ENCODE data around the gene FAM169A.

FAM169A gene

DNA sequence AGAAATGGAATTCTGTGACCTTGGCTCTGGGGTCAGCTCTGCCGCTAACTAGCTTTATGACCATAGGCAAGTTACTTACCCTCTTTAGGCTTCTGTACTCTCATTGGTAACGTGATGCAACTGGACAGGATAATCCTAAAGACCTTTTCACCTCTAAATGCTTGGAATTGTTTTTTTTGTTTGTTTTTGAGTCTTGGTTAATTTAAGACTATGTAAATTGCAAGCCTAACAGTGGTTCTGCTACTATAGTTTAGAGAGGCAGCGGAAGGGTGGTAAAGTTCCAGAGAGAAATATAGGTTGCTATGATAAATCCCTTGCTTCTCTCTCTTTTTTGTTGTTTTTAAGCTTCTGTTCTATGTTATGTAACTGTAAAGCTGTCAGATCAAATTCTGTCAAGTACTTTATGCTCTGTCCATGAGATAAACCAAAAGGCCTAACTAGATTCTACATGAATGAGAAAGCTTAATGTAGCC lies 17.6 kb downstream of the FAM169A start:
- no peaks in the 10 kb centered on the region for H3F3A ChIP-seq (ENCODE audit: control insufficient read depth, insufficient read depth)
- H3K4me2 ChIP-seq (ENCODE audit: low read length), result no peak overlapping the region
- no peak overlapping the region for H3K4me3 ChIP-seq (ENCODE audit: low read length)
- TF ChIP-seq, protein P1, sequence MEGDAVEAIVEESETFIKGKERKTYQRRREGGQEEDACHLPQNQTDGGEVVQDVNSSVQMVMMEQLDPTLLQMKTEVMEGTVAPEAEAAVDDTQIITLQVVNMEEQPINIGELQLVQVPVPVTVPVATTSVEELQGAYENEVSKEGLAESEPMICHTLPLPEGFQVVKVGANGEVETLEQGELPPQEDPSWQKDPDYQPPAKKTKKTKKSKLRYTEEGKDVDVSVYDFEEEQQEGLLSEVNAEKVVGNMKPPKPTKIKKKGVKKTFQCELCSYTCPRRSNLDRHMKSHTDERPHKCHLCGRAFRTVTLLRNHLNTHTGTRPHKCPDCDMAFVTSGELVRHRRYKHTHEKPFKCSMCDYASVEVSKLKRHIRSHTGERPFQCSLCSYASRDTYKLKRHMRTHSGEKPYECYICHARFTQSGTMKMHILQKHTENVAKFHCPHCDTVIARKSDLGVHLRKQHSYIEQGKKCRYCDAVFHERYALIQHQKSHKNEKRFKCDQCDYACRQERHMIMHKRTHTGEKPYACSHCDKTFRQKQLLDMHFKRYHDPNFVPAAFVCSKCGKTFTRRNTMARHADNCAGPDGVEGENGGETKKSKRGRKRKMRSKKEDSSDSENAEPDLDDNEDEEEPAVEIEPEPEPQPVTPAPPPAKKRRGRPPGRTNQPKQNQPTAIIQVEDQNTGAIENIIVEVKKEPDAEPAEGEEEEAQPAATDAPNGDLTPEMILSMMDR (IDR thresholded peaks at IDR 0.05; ENCODE audit: low read depth, low read length, poor library complexity, severe bottlenecking), result no peak
- no peak for TF ChIP-seq EZH2phosphoT487 (IDR thresholded peaks at IDR 0.05; ENCODE audit: borderline replicate concordance, low read length)
- no peaks in the 10 kb centered on the region for H3K9me2 ChIP-seq (replicated peaks; ENCODE audit: control insufficient read depth, low read length)
- H3K27me3 ChIP-seq (ENCODE audit: control insufficient read depth, low read length), result no peaks in the 10 kb centered on the region
- H3K27ac ChIP-seq (ENCODE audit: low read depth, low read length), result no peak overlapping the region
- no peaks in the 10 kb centered on the region for H4K20me1 ChIP-seq (ENCODE audit: control insufficient read depth, insufficient read depth, low read depth, low read length)
- H3K4me1 ChIP-seq (ENCODE audit: control insufficient read depth, low read length), result peaks cover 10% of the 10 kb centered on the region
- H3K36me3 ChIP-seq (ENCODE audit: control insufficient read depth, low read length), result no peaks in the 10 kb centered on the region
- H3K79me2 ChIP-seq (ENCODE audit: control insufficient read depth, low read length), result no peaks in the 10 kb centered on the region
- H3K9me3 ChIP-seq (ENCODE audit: control insufficient read depth, insufficient read depth, low read length), result no peaks in the 10 kb centered on the region

DNA sequence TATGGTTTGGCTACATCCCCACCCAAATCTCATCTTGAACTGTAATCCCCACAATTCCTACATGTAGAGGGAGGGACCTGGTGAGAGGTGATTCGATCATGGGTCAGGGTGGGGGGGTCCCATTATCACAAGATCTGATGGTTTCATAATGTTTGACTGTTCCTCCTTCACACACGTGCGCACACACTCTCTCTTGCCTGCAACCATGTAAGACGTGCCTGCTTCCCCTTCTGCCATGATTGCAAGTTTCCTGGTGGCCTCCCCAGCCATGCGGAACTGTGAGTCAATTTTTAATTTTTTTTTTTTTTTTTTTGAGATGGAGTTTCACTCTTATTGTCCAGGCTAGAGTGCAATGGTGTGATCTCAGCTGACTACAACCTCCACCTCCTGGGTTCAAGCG lies 27.0 kb downstream of the FAM169A start:
- Histone ChIP-seq H4K20me1 (ENCODE audit: control insufficient read depth, insufficient read depth, low read depth, low read length) (no peaks in the 10 kb centered on the region), H3K9me3 (ENCODE audit: control insufficient read depth, insufficient read depth, low read length) (no peaks in the 10 kb centered on the region), H3K4me3 (ENCODE audit: low read length) (no peak overlapping the region), H3K4me2 (ENCODE audit: low read length) (no peak overlapping the region), H3K4me1 (ENCODE audit: control insufficient read depth, low read length) (no peaks in the 10 kb centered on the region), H3F3A (ENCODE audit: control insufficient read depth, insufficient read depth) (no peaks in the 10 kb centered on the region), H3K9me2 (replicated peaks; ENCODE audit: control insufficient read depth, low read length) (no peaks in the 10 kb centered on the region), H3K27me3 (ENCODE audit: control insufficient read depth, low read length) (peaks cover 10% of the 10 kb centered on the region; the same call in 1 of the 2 replicates), H3K79me2 (ENCODE audit: control insufficient read depth, low read length) (no peaks in the 10 kb centered on the region), H3K27ac (ENCODE audit: low read depth, low read length) (no peak overlapping the region), H3K36me3 (ENCODE audit: control insufficient read depth, low read length) (no peaks in the 10 kb centered on the region)
- TF ChIP-seq EZH2phosphoT487 (IDR thresholded peaks at IDR 0.05; ENCODE audit: borderline replicate concordance, low read length), result no peak

DNA sequence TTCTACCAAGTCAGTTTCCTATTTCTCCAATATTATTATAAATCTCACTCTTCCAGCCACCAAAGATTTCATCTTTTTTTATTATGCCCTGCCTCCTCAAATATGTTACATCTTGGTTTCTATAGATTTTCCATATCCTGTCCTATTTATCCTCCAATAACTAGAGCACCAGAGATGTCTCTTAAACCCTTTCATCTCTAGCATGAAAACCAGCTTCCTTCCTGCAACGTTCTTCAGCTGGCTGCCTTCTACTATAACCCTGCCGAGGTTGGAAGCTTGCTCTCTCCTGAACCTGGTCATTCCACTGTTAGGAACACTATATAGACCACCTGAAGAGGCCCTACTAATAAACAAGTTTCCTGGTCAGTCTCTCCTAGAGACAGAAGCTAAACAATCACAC lies 27.9 kb downstream of the FAM169A start:
- Histone ChIP-seq H3K36me3 (ENCODE audit: control insufficient read depth, low read length) (no peaks in the 10 kb centered on the region), H3K4me1 (ENCODE audit: control insufficient read depth, low read length) (no peaks in the 10 kb centered on the region), H3K9me3 (ENCODE audit: control insufficient read depth, insufficient read depth, low read length) (no peaks in the 10 kb centered on the region), H4K20me1 (ENCODE audit: control insufficient read depth, insufficient read depth, low read depth, low read length) (no peaks in the 10 kb centered on the region), H3K9me2 (replicated peaks; ENCODE audit: control insufficient read depth, low read length) (no peaks in the 10 kb centered on the region), H3K79me2 (ENCODE audit: control insufficient read depth, low read length) (no peaks in the 10 kb centered on the region), H3K27me3 (ENCODE audit: control insufficient read depth, low read length) (peaks cover 11% of the 10 kb centered on the region; the same call in 1 of the 2 replicates), H3K4me3 (ENCODE audit: low read length) (no peak overlapping the region), H3K4me2 (ENCODE audit: low read length) (no peak overlapping the region), H3K27ac (ENCODE audit: low read depth, low read length) (no peak overlapping the region), H3F3A (ENCODE audit: control insufficient read depth, insufficient read depth) (no peaks in the 10 kb centered on the region)
- no peak for TF ChIP-seq EZH2phosphoT487 (IDR thresholded peaks at IDR 0.05; ENCODE audit: borderline replicate concordance, low read length)
- TF ChIP-seq, protein P1 (IDR thresholded peaks at IDR 0.05; ENCODE audit: low read depth, low read length, poor library complexity, severe bottlenecking), result no peak

DNA sequence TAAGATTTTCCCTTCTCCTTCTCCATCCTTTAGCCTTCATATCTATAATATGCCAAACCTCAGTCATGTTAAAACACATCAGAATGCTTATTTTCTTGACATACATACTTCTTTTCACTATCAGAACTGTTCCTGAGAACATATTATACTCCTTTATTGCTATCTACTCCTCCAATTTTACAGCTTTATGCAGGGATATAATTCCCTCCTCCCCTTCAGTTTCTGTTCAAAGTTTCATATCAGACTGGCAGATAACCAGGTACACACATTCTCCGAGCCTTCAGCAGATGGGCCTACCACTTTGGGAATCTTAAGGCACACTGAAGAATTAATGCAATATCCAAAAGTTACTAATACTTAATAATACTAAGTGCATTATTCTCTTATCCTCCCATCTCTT lies 29.1 kb downstream of the FAM169A start:
- Histone ChIP-seq H3K36me3 (ENCODE audit: control insufficient read depth, low read length) (no peaks in the 10 kb centered on the region), H3K79me2 (ENCODE audit: control insufficient read depth, low read length) (no peaks in the 10 kb centered on the region), H4K20me1 (ENCODE audit: control insufficient read depth, insufficient read depth, low read depth, low read length) (no peaks in the 10 kb centered on the region)

More for the DNA sequence above, 29.1 kb downstream of the FAM169A start:
- Histone ChIP-seq H3K4me3 (ENCODE audit: low read length) (no peak overlapping the region), H3F3A (ENCODE audit: control insufficient read depth, insufficient read depth) (no peaks in the 10 kb centered on the region), H3K27ac (ENCODE audit: low read depth, low read length) (no peak overlapping the region), H3K9me3 (ENCODE audit: control insufficient read depth, insufficient read depth, low read length) (no peaks in the 10 kb centered on the region), H3K4me2 (ENCODE audit: low read length) (no peak overlapping the region), H3K4me1 (ENCODE audit: control insufficient read depth, low read length) (no peaks in the 10 kb centered on the region), H3K9me2 (replicated peaks; ENCODE audit: control insufficient read depth, low read length) (no peaks in the 10 kb centered on the region), H3K27me3 (ENCODE audit: control insufficient read depth, low read length) (peaks cover 15% of the 10 kb centered on the region; the same call in 1 of the 2 replicates)
- TF ChIP-seq, protein P1 (IDR thresholded peaks at IDR 0.05; ENCODE audit: low read depth, low read length, poor library complexity, severe bottlenecking), result no peak
- no peak for TF ChIP-seq EZH2phosphoT487 (IDR thresholded peaks at IDR 0.05; ENCODE audit: borderline replicate concordance, low read length)

Measured in DOHH2 (cell line).